GM10248 (cell line): ENCODE results near the gene ZBTB7C.

Source experiments
- CTCF ChIA-PET: fragments of 300-600 bp; sonication (Branson Sonifier 250); formaldehyde crosslinking; extraction: SDS; loops from one replicate; lab custom pipeline; 2021; ENCODE audit warnings: antibody characterized with exemption; lab: Yijun Ruan, JAX
- POLR2A ChIA-PET: fragments of 350-650 bp; sonication (Branson Sonifier 250); formaldehyde crosslinking; extraction: SDS; loops from one replicate; lab custom pipeline; 2020; ENCODE audit warnings: antibody characterized with exemption; lab: Yijun Ruan, JAX
- DNase-seq: peaks from one replicate; pipeline ENCODE4 v3.0.0; 2012; ENCODE audit errors: extremely low spot score
- TF ChIP-seq, protein P1 (sequence below): IDR thresholded peaks from 2 replicates; pipeline ENCODE4 v1.5.1; 2012; ENCODE audit warnings: mild to moderate bottlenecking, low read depth; ENCODE audit errors: extremely low read depth, missing control alignments, control extremely low read depth

The ZBTB7C gene

DNA sequence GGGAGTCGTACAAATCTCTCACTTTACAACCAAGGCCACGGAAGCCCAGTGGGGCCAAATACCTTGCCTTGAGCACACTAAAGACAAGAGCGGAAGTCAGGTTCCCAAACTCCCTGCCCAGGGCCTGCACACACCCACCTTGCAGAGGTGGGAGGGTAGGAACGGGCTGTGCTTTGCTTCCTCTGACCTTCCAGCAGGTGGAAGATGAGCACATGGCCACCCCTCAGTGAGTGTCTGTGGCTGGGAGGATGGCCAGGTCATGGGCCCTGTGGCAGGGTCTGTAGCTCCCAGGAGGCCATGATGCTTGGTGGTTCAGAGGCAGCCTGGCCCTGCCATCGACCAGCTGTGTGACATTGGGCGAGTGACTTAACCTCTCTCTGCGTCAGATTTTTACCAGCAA lies 218.2 kb downstream of the ZBTB7C start:
- ChIA-PET CTCF (no interaction called here), POLR2A (no interaction called here)
- TF ChIP-seq, protein P1, sequence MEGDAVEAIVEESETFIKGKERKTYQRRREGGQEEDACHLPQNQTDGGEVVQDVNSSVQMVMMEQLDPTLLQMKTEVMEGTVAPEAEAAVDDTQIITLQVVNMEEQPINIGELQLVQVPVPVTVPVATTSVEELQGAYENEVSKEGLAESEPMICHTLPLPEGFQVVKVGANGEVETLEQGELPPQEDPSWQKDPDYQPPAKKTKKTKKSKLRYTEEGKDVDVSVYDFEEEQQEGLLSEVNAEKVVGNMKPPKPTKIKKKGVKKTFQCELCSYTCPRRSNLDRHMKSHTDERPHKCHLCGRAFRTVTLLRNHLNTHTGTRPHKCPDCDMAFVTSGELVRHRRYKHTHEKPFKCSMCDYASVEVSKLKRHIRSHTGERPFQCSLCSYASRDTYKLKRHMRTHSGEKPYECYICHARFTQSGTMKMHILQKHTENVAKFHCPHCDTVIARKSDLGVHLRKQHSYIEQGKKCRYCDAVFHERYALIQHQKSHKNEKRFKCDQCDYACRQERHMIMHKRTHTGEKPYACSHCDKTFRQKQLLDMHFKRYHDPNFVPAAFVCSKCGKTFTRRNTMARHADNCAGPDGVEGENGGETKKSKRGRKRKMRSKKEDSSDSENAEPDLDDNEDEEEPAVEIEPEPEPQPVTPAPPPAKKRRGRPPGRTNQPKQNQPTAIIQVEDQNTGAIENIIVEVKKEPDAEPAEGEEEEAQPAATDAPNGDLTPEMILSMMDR = no peak
- DNase-seq = no peak

DNA sequence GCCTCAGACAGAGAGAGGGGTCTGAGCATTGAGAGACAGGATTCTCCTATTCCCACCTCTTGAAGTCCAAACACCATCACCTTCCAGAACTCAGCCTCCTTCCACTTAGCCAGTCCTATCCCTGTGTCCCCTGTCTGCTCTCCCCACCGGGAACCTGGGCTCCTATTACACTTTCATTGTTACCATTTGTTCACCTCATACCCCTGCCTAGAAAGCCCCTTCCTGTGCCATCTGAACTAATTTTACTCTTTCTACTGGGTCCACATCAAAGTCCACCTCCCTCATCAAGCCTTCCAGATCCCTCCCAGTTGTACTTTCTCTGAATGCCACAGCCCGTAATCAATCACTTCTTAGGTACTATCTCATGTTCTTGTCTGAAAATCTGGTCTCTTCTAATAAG lies 220.6 kb downstream of the ZBTB7C start:
- CTCF ChIA-PET = no interaction called here
- POLR2A ChIA-PET = no interaction called here
- TF ChIP-seq, protein P1 = no peak
- DNase-seq = no peak

DNA sequence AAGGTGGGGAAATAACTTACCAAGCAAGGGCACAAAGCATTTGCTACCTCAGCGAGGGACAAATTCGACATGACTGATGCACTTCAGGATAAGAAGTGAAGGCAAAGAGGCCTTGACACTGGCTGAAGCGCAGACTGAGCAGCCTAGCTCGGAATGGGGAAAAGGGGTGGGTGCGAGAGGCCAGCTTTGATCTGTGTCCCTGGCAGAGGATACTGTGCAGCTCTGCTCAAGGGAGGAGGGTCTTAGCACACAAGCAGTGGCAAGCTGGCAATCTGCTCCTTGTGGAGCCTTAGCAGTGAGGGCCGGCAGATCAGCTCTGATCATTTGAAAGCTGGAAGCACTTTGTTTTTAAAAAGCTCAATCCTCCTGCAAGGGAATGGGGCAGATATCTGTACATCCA lies 222.3 kb downstream of the ZBTB7C start:
- TF ChIP-seq, protein P1 = no peak
- ChIA-PET POLR2A (no interaction called here), CTCF (no interaction called here)
- no peak for DNase-seq

DNA sequence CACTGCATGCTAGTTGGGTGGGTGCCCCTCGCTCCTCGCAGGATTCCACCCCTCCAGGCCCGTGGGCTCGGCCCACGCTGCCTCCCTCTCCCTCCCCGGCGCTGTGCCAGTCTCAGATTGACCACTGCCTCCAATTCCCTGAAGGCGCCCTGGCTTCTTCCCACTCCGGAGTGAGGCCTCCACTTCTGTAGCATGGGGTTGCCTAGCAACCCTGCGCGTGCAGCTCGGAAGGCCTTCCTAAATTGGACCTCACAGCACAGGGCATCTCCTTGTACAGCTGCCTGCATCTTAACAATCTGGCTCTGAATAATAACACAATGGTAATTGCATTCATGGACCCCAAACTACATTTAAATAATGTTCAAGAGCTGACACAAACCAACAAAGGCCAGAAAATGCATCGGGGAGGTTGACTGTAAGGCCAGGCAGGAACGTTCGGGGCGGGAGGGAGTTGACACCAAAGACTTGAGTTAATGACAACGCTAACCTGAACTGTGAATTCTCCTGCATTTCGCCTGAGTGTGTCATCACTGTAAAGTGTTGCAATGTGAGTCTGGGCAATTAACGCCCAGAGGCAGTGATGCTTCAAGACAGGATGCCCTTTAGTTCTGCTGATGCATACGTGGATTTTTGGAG lies 222.9 kb downstream of the ZBTB7C start:
- ChIA-PET CTCF (interaction anchor here (1.4 kb wide), 1 partner anchor 13 kb away, joined by 3 read pairs; no protein-coding TSS in a partner anchor), POLR2A (no interaction called here)
- no peak for DNase-seq
- TF ChIP-seq, protein P1 = no peak

DNA sequence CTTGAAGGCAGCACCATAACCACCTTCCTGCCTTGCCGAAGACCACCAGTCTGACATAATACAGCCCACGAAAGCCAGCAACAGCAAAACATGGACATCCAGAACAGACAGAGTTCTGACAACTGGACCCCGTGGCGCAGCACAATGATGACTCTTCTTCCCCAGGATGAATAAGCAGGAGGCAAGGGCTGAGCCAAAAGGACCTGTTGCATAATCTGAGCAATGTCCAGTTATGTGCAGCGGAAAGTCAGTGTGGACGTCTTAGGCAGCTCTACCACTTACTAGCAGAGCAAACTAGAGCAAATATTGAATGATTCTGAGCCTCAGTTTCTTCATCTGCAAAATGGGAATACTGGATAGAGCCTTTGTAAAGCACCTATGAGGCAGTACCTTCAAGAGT lies 225.1 kb downstream of the ZBTB7C start:
- ChIA-PET CTCF (no interaction called here), POLR2A (no interaction called here)
- TF ChIP-seq, protein P1 = no peak
- DNase-seq = no peak

DNA sequence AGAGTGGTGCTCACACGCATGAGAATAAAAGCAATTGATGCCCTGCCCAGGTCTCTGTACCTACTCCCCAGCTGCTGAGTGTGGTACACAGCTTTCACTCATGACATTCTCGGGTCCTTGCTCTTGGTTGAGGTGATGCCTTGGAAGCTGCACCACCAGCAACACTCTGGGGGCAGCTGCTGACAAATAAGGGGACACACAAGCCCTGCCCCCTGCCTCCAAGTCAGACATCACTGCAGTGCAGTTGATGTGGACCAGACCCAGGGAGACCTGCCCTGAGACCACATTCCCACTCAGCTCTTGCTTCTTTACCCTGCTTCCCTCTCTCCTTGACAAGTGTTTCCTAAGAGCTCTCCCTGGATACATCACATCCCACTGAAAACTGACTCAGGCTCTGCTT lies 225.6 kb downstream of the ZBTB7C start:
- CTCF ChIA-PET = no interaction called here
- POLR2A ChIA-PET = no interaction called here
- no peak for DNase-seq
- TF ChIP-seq, protein P1 = no peak
